Measurements from ENCODE around the gene HOXA1. TPM values are rescaled to one million over a fixed set of nuclear protein-coding genes. Genes with fewer than 3 reads are reported as not detected.

HOXA1 gene
- polyA plus RNA-seq, 2 donors: 1.5 to 2.1 TPM

Other genes starting within 250 kb of the HOXA1 start
- gene SKAP2, start 231.4 kb downstream of the HOXA1 start, polyA plus RNA-seq: 1 to 10 TPM; 6.4 to 8.1 TPM
- 1 to 10 TPM; 1.8 to 2.3 TPM for gene HOXA2, start 6.7 kb upstream of the HOXA1 start, polyA plus RNA-seq
- gene HOXA4, start 34.8 kb upstream of the HOXA1 start, polyA plus RNA-seq: 1 to 10 TPM; 7.6 to 8.6 TPM
- gene HOXA5, start 47.7 kb upstream of the HOXA1 start, polyA plus RNA-seq: 1 to 10 TPM; 1.7 to 3.5 TPM
- gene HOXA6, start 51.8 kb upstream of the HOXA1 start, polyA plus RNA-seq: under 1 TPM; 0.19 to 0.69 TPM
- gene HOXA3, start 56.6 kb upstream of the HOXA1 start, polyA plus RNA-seq: 1 to 10 TPM; 3.3 to 4.3 TPM
- 1 to 10 TPM; 1.5 to 1.8 TPM for gene HOXA7, start 60.7 kb upstream of the HOXA1 start, polyA plus RNA-seq
- under 1 TPM; 0.49 TPM for gene HOXA9, start 69.5 kb upstream of the HOXA1 start, polyA plus RNA-seq
- gene HOXA10, start 78.3 kb upstream of the HOXA1 start, polyA plus RNA-seq: under 1 TPM; 0.09 to 0.16 TPM
- gene HOXA11, start 89.2 kb upstream of the HOXA1 start, polyA plus RNA-seq: not detected
- gene HOXA13, start 104.1 kb upstream of the HOXA1 start, polyA plus RNA-seq: not detected
- gene EVX1, start 146.8 kb upstream of the HOXA1 start, polyA plus RNA-seq: not detected

Data from esophagus (tissue), 2 donors.